C4-2B (cell line): ENCODE measurements around the gene PSMG4.

Source experiments
- ZFX ChIP-seq: fragments of 450-650 bp; IDR thresholded peaks from 2 replicates; pipeline ENCODE4 v1.6.1; 2017
- TF ChIP-seq, protein P1 (sequence below): fragments of 450-650 bp; conservative IDR thresholded peaks from 2 replicates; pipeline ENCODE4 v1.5.1; 2017; ENCODE audit warnings: mild to moderate bottlenecking

- TF ChIP-seq, protein P1, sequence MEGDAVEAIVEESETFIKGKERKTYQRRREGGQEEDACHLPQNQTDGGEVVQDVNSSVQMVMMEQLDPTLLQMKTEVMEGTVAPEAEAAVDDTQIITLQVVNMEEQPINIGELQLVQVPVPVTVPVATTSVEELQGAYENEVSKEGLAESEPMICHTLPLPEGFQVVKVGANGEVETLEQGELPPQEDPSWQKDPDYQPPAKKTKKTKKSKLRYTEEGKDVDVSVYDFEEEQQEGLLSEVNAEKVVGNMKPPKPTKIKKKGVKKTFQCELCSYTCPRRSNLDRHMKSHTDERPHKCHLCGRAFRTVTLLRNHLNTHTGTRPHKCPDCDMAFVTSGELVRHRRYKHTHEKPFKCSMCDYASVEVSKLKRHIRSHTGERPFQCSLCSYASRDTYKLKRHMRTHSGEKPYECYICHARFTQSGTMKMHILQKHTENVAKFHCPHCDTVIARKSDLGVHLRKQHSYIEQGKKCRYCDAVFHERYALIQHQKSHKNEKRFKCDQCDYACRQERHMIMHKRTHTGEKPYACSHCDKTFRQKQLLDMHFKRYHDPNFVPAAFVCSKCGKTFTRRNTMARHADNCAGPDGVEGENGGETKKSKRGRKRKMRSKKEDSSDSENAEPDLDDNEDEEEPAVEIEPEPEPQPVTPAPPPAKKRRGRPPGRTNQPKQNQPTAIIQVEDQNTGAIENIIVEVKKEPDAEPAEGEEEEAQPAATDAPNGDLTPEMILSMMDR, result no peak
- TF ChIP-seq ZFX, result no peak
Observed at GRCh38 chr6:3272911-3273547, 14.3 kb downstream of the PSMG4 start.
